Measurements from ENCODE around the gene CFAP221. TPM values are rescaled to one million over a fixed set of nuclear protein-coding genes. Genes with fewer than 3 reads are reported as not detected.

Gene CFAP221
- total and polyA plus RNA-seq, 10 of the 15 experiments (the other 5 are each of a cell fraction or from before 2014, with no cell fraction given): not detected

DNA sequence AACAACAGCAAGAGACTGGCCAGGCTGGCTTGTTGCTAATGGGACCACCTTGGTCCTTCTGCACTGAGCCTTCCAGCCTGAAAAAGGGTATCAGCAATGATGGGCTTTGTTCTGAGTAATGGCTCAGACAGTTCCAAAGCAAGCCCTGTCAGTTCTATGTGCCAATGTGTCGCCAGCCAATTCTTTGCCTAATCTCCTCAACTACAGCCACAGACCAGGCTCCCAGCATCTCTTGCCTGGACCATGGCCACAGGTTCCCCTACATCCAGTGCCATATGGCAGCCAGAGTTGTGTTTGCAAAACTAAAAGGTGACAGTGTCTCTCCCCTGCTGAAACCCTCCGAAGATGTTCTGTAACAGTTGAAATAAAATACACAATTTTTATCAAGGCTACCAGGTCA, 73.2 kb downstream of the CFAP221 start (continued):
- TF ChIP-seq, protein P1, sequence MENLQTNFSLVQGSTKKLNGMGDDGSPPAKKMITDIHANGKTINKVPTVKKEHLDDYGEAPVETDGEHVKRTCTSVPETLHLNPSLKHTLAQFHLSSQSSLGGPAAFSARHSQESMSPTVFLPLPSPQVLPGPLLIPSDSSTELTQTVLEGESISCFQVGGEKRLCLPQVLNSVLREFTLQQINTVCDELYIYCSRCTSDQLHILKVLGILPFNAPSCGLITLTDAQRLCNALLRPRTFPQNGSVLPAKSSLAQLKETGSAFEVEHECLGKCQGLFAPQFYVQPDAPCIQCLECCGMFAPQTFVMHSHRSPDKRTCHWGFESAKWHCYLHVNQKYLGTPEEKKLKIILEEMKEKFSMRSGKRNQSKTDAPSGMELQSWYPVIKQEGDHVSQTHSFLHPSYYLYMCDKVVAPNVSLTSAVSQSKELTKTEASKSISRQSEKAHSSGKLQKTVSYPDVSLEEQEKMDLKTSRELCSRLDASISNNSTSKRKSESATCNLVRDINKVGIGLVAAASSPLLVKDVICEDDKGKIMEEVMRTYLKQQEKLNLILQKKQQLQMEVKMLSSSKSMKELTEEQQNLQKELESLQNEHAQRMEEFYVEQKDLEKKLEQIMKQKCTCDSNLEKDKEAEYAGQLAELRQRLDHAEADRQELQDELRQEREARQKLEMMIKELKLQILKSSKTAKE (IDR thresholded peaks at IDR 0.05; ENCODE audit: low read depth, poor library complexity, severe bottlenecking): no peak
- TF ChIP-seq, protein P2, sequence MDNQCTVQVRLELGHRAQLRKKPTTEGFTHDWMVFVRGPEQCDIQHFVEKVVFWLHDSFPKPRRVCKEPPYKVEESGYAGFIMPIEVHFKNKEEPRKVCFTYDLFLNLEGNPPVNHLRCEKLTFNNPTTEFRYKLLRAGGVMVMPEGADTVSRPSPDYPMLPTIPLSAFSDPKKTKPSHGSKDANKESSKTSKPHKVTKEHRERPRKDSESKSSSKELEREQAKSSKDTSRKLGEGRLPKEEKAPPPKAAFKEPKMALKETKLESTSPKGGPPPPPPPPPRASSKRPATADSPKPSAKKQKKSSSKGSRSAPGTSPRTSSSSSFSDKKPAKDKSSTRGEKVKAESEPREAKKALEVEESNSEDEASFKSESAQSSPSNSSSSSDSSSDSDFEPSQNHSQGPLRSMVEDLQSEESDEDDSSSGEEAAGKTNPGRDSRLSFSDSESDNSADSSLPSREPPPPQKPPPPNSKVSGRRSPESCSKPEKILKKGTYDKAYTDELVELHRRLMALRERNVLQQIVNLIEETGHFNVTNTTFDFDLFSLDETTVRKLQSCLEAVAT (IDR thresholded peaks at IDR 0.05): no peak
- TF ChIP-seq RAD51 (IDR thresholded peaks at IDR 0.05): no peak
- no peak for TF ChIP-seq BCL11A (IDR thresholded peaks at IDR 0.05; ENCODE audit: low read depth, low read length)
- TF ChIP-seq, protein P3, sequence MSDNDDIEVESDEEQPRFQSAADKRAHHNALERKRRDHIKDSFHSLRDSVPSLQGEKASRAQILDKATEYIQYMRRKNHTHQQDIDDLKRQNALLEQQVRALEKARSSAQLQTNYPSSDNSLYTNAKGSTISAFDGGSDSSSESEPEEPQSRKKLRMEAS (IDR thresholded peaks at IDR 0.05; ENCODE audit: low read depth, low read length): no peak
- TF ChIP-seq, protein P4, sequence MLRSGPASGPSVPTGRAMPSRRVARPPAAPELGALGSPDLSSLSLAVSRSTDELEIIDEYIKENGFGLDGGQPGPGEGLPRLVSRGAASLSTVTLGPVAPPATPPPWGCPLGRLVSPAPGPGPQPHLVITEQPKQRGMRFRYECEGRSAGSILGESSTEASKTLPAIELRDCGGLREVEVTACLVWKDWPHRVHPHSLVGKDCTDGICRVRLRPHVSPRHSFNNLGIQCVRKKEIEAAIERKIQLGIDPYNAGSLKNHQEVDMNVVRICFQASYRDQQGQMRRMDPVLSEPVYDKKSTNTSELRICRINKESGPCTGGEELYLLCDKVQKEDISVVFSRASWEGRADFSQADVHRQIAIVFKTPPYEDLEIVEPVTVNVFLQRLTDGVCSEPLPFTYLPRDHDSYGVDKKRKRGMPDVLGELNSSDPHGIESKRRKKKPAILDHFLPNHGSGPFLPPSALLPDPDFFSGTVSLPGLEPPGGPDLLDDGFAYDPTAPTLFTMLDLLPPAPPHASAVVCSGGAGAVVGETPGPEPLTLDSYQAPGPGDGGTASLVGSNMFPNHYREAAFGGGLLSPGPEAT (IDR thresholded peaks at IDR 0.05; ENCODE audit: low read depth): no peak
- TF ChIP-seq SRF (IDR thresholded peaks at IDR 0.05; ENCODE audit: low read depth in 2 of 2, low read length in 2 of 2): no peak
- TF ChIP-seq, protein P5, sequence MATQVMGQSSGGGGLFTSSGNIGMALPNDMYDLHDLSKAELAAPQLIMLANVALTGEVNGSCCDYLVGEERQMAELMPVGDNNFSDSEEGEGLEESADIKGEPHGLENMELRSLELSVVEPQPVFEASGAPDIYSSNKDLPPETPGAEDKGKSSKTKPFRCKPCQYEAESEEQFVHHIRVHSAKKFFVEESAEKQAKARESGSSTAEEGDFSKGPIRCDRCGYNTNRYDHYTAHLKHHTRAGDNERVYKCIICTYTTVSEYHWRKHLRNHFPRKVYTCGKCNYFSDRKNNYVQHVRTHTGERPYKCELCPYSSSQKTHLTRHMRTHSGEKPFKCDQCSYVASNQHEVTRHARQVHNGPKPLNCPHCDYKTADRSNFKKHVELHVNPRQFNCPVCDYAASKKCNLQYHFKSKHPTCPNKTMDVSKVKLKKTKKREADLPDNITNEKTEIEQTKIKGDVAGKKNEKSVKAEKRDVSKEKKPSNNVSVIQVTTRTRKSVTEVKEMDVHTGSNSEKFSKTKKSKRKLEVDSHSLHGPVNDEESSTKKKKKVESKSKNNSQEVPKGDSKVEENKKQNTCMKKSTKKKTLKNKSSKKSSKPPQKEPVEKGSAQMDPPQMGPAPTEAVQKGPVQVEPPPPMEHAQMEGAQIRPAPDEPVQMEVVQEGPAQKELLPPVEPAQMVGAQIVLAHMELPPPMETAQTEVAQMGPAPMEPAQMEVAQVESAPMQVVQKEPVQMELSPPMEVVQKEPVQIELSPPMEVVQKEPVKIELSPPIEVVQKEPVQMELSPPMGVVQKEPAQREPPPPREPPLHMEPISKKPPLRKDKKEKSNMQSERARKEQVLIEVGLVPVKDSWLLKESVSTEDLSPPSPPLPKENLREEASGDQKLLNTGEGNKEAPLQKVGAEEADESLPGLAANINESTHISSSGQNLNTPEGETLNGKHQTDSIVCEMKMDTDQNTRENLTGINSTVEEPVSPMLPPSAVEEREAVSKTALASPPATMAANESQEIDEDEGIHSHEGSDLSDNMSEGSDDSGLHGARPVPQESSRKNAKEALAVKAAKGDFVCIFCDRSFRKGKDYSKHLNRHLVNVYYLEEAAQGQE (IDR thresholded peaks at IDR 0.05; ENCODE audit: low read depth, low read length): no peak
- no peak for TF ChIP-seq RBBP5 (conservative IDR thresholded peaks at IDR 0.05)
- no peak for TF ChIP-seq MEF2B (IDR thresholded peaks at IDR 0.05; ENCODE audit: partially characterized antibody, poor library complexity, severe bottlenecking)
- TF ChIP-seq ZNF207 (IDR thresholded peaks at IDR 0.05; ENCODE audit: borderline replicate concordance): no peak
- TF ChIP-seq SIX5 (IDR thresholded peaks at IDR 0.05; ENCODE audit: low read depth, low read length, severe bottlenecking): no peak
- TF ChIP-seq, protein P6, sequence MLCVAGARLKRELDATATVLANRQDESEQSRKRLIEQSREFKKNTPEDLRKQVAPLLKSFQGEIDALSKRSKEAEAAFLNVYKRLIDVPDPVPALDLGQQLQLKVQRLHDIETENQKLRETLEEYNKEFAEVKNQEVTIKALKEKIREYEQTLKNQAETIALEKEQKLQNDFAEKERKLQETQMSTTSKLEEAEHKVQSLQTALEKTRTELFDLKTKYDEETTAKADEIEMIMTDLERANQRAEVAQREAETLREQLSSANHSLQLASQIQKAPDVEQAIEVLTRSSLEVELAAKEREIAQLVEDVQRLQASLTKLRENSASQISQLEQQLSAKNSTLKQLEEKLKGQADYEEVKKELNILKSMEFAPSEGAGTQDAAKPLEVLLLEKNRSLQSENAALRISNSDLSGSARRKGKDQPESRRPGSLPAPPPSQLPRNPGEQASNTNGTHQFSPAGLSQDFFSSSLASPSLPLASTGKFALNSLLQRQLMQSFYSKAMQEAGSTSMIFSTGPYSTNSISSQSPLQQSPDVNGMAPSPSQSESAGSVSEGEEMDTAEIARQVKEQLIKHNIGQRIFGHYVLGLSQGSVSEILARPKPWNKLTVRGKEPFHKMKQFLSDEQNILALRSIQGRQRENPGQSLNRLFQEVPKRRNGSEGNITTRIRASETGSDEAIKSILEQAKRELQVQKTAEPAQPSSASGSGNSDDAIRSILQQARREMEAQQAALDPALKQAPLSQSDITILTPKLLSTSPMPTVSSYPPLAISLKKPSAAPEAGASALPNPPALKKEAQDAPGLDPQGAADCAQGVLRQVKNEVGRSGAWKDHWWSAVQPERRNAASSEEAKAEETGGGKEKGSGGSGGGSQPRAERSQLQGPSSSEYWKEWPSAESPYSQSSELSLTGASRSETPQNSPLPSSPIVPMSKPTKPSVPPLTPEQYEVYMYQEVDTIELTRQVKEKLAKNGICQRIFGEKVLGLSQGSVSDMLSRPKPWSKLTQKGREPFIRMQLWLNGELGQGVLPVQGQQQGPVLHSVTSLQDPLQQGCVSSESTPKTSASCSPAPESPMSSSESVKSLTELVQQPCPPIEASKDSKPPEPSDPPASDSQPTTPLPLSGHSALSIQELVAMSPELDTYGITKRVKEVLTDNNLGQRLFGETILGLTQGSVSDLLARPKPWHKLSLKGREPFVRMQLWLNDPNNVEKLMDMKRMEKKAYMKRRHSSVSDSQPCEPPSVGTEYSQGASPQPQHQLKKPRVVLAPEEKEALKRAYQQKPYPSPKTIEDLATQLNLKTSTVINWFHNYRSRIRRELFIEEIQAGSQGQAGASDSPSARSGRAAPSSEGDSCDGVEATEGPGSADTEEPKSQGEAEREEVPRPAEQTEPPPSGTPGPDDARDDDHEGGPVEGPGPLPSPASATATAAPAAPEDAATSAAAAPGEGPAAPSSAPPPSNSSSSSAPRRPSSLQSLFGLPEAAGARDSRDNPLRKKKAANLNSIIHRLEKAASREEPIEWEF (IDR thresholded peaks at IDR 0.05; ENCODE audit: insufficient replicate concordance, low read depth, low read length): no peak
